Neural progenitor cell (in vitro differentiated cells): ENCODE measurements around the gene GPR107. TPM values are rescaled to one million over a fixed set of nuclear protein-coding genes. Genes with fewer than 3 reads are reported as not detected.

Source experiments
- DNase-seq: peaks from one replicate; pipeline ENCODE4 v3.0.0-alpha.2; 2016; ENCODE audit warnings: low spot score
- H2AFZ ChIP-seq: fragments of 200-600 bp; sonication (generic); replicated peaks from 2 replicates; pipeline ENCODE4 v1.6.1; 2016; ENCODE audit warnings: antibody characterized with exemption
- H3F3A ChIP-seq: fragments of 200-600 bp; sonication (generic); 2 replicates; pipeline ENCODE4 v1.6.1; 2016; ENCODE audit warnings: antibody characterized with exemption, low read depth
- H3K27ac ChIP-seq: fragments of 200-600 bp; sonication (generic); 2 replicates; pipeline ENCODE4 v1.5.1; 2016; ENCODE audit warnings: mild to moderate bottlenecking
- H3K27me3 ChIP-seq: fragments of 200-600 bp; sonication (generic); 2 replicates; pipeline ENCODE4 v1.6.1; 2016; ENCODE audit warnings: mild to moderate bottlenecking, moderate library complexity
- H3K36me3 ChIP-seq: fragments of 200-600 bp; sonication (generic); 2 replicates; pipeline ENCODE4 v1.5.1; 2016
- H3K4me1 ChIP-seq: fragments of 200-600 bp; sonication (generic); 2 replicates; pipeline ENCODE4 v1.6.1; 2016; ENCODE audit warnings: mixed run types
- H3K4me2 ChIP-seq: fragments of 200-600 bp; sonication (generic); 2 replicates; pipeline ENCODE4 v1.6.1; 2016
- H3K4me3 ChIP-seq: fragments of 200-600 bp; sonication (generic); 2 replicates; pipeline ENCODE4 v1.5.1; 2016
- H3K79me2 ChIP-seq: fragments of 200-600 bp; sonication (generic); 2 replicates; pipeline ENCODE4 v1.6.1; 2016; ENCODE audit warnings: low read depth
- H3K9ac ChIP-seq: fragments of 200-600 bp; sonication (generic); 2 replicates; pipeline ENCODE4 v1.6.1; 2016
- H3K9me3 ChIP-seq: fragments of 200-600 bp; sonication (generic); 2 replicates; pipeline ENCODE4 v1.5.1; 2016; ENCODE audit warnings: low read depth
- H4K20me1 ChIP-seq: fragments of 200-600 bp; sonication (generic); 2 replicates; pipeline ENCODE4 v1.6.1; 2016; ENCODE audit warnings: low read depth
- H3K27ac Mint-ChIP-seq: 3 replicates; pipeline ENCODE4 v1.8.0; 2021; ENCODE audit warnings: mixed read lengths
- H3K27me3 Mint-ChIP-seq: 2 replicates; pipeline ENCODE4 v1.8.0; 2022; ENCODE audit warnings: low read depth, mild to moderate bottlenecking, inconsistent platforms, moderate library complexity, mixed read lengths; ENCODE audit not compliant: insufficient read depth
- H3K36me3 Mint-ChIP-seq: 3 replicates; pipeline ENCODE4 v1.8.0; 2021; ENCODE audit warnings: mixed read lengths
- H3K4me1 Mint-ChIP-seq: 3 replicates; pipeline ENCODE4 v1.8.0; 2021; ENCODE audit warnings: mixed read lengths
- H3K4me3 Mint-ChIP-seq: 3 replicates; pipeline ENCODE4 v1.8.0; 2021; ENCODE audit warnings: mild to moderate bottlenecking, moderate library complexity, mixed read lengths
- H3K9me3 Mint-ChIP-seq: 3 replicates; pipeline ENCODE4 v1.8.0; 2020; ENCODE audit warnings: mixed read lengths
- CTCF ChIP-seq: fragments of 200-600 bp; sonication (generic); IDR thresholded peaks from 2 replicates; pipeline ENCODE4 v1.5.1; 2017; ENCODE audit warnings: antibody characterized with exemption, mild to moderate bottlenecking
- EZH2 ChIP-seq: fragments of 200-600 bp; sonication (generic); IDR thresholded peaks from 2 replicates; pipeline ENCODE4 v1.6.1; 2017; ENCODE audit warnings: antibody characterized with exemption, mild to moderate bottlenecking, moderate library complexity
- EZH2phosphoT487 ChIP-seq: fragments of 200-600 bp; sonication (generic); IDR thresholded peaks from 2 replicates; pipeline ENCODE4 v1.6.1; 2017; ENCODE audit warnings: antibody characterized with exemption
- total RNA-seq: library from RNA; depleted of rRNA; stranded (reverse); fragments of >200 nt; gene quantifications from 2 replicates; pipeline ENCODE4 v1.2.3, GENCODE V29; 2015; ENCODE audit warnings: low replicate concordance

Gene GPR107
- total RNA-seq, 1 donor from 2014 or later: 33.8 TPM

GRCh38 chr9:130144703-130145102 lies 91.0 kb downstream of the GPR107 start:
- peaks cover 30% of the 10 kb centered on the region for H3K4me1 Mint-ChIP-seq
- no peaks in the 10 kb centered on the region for H3K27me3 ChIP-seq
- H3K36me3 Mint-ChIP-seq: no peaks in the 10 kb centered on the region
- H3K27me3 Mint-ChIP-seq: peaks cover 8% of the 10 kb centered on the region
- no peaks in the 10 kb centered on the region for H3K9me3 Mint-ChIP-seq
- H2AFZ ChIP-seq: no peak overlapping the region
- no peaks in the 10 kb centered on the region for H4K20me1 ChIP-seq
- DNase-seq: no peak
- no peak overlapping the region for H3K27ac ChIP-seq
- TF ChIP-seq EZH2phosphoT487 (no peak), CTCF (no peak), EZH2 (no peak)
- H3K4me3 ChIP-seq: no peak overlapping the region
- H3K27ac Mint-ChIP-seq: no peak overlapping the region
- H3K9ac ChIP-seq: no peak overlapping the region
- no peak overlapping the region for H3K4me2 ChIP-seq
- H3F3A ChIP-seq: no peaks in the 10 kb centered on the region
- peaks cover 11% of the 10 kb centered on the region for H3K4me1 ChIP-seq
- no peaks in the 10 kb centered on the region for H3K79me2 ChIP-seq
- no peaks in the 10 kb centered on the region for H3K9me3 ChIP-seq
- H3K36me3 ChIP-seq: no peaks in the 10 kb centered on the region
- H3K4me3 Mint-ChIP-seq: no peak overlapping the region

GRCh38 chr9:130145658-130146057 lies 92.0 kb downstream of the GPR107 start:
- Histone ChIP-seq H3K4me3 (no peak overlapping the region), H3K9me3 (no peaks in the 10 kb centered on the region), H2AFZ (no peak overlapping the region), H3K79me2 (no peaks in the 10 kb centered on the region), H3K27ac (no peak overlapping the region), H3K36me3 (no peaks in the 10 kb centered on the region), H4K20me1 (no peaks in the 10 kb centered on the region), H3K4me1 (peaks cover 11% of the 10 kb centered on the region), H3K27me3 (no peaks in the 10 kb centered on the region), H3K9ac (no peak overlapping the region), H3F3A (no peaks in the 10 kb centered on the region), H3K4me2 (no peak overlapping the region)
- H3K27ac Mint-ChIP-seq: no peak overlapping the region
- H3K4me1 Mint-ChIP-seq: peaks cover 24% of the 10 kb centered on the region
- no peaks in the 10 kb centered on the region for H3K9me3 Mint-ChIP-seq
- no peak overlapping the region for H3K4me3 Mint-ChIP-seq
- TF ChIP-seq CTCF (no peak), EZH2phosphoT487 (no peak), EZH2 (no peak)
- DNase-seq: no peak
- H3K36me3 Mint-ChIP-seq: no peaks in the 10 kb centered on the region
- peaks cover 8% of the 10 kb centered on the region for H3K27me3 Mint-ChIP-seq

DNA sequence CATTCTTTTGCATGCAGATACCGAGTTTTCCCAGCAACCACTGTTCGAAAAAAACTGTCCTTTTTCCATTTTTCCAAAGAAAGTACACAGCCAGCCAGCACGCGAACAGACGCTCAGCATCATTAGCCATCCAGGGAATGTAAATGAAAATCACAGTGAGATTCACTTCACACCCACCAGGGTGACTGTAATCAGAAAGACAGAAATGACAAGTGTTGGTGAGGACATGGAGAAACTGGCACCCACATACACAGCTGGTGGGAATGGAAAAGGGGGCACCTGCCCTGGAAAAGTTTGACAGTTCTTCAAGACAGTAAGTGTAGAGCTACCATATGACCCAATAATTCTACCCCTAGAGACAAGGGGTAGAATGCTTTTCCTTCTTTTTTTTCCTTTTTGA lies 93.5 kb downstream of the GPR107 start:
- no peak for DNase-seq
- H3K36me3 Mint-ChIP-seq: no peaks in the 10 kb centered on the region

More for the DNA sequence above, 93.5 kb downstream of the GPR107 start:
- Histone ChIP-seq H3K79me2 (no peaks in the 10 kb centered on the region), H2AFZ (no peak overlapping the region), H3F3A (no peaks in the 10 kb centered on the region), H3K27me3 (no peaks in the 10 kb centered on the region), H3K4me3 (no peak overlapping the region), H3K9me3 (no peaks in the 10 kb centered on the region), H3K4me2 (no peak overlapping the region), H3K9ac (no peak overlapping the region), H3K27ac (no peak overlapping the region), H4K20me1 (no peaks in the 10 kb centered on the region), H3K36me3 (no peaks in the 10 kb centered on the region), H3K4me1 (peaks cover 8% of the 10 kb centered on the region)
- peaks cover 24% of the 10 kb centered on the region for H3K4me1 Mint-ChIP-seq
- TF ChIP-seq EZH2phosphoT487 (no peak), CTCF (no peak), EZH2 (no peak)
- H3K27ac Mint-ChIP-seq: no peak overlapping the region
- peaks cover 8% of the 10 kb centered on the region for H3K27me3 Mint-ChIP-seq
- H3K9me3 Mint-ChIP-seq: no peaks in the 10 kb centered on the region
- H3K4me3 Mint-ChIP-seq: no peak overlapping the region
